Heart right ventricle (tissue), 16 donors: ENCODE measurements around the gene EDEM2. TPM values are rescaled to one million over a fixed set of nuclear protein-coding genes. Genes with fewer than 3 reads are reported as not detected.
"Not testable (repeated sequence)": the region's sequence is repeated elsewhere in the genome, so short reads cannot be mapped to it uniquely, and the experiment has no call there.

ENCODE experiments used
- ATAC-seq, 8 donors: fragments of 200-7000 bp; cut with Tn5 transposase; one replicate each; pipeline ENCODE4 v1.9.1; 2020; ENCODE audit warnings: mild to moderate bottlenecking in 8 of 8, moderate library complexity in 8 of 8, moderate number of reproducible peaks in 1 of 8
- DNase-seq, 2 donors: peaks; one replicate each; pipeline ENCODE4 v3.0.0-alpha.2; 2020
- H3K27ac ChIP-seq, 10 donors: fragments of 200-600 bp; sonication (generic) in 2 of 10; one replicate each; pipeline versions ENCODE4 v1.5.0 to v1.8.0; 2020 to 2022; ENCODE audit warnings: mild to moderate bottlenecking in 3 of 10
- H3K27me3 ChIP-seq, 7 donors: fragments of 200-600 bp; one replicate each; pipeline ENCODE4 v1.8.0; 2021 to 2022; ENCODE audit warnings: mild to moderate bottlenecking in 2 of 7
- H3K36me3 ChIP-seq, 9 donors: fragments of 200-600 bp; sonication (generic) in 1 of 9; one replicate each; pipeline versions ENCODE4 v1.5.0 to v1.8.0; 2020 to 2022; ENCODE audit warnings: mild to moderate bottlenecking in 2 of 9
- H3K4me1 ChIP-seq, 9 donors: fragments of 200-600 bp; sonication (generic) in 1 of 9; one replicate each; pipeline versions ENCODE4 v1.5.0 to v1.8.0; 2020 to 2022; ENCODE audit warnings: mild to moderate bottlenecking in 4 of 9
- H3K4me3 ChIP-seq, 10 donors: fragments of 200-600 bp; sonication (generic) in 2 of 10; one replicate each; pipeline versions ENCODE4 v1.5.0 to v1.8.0; 2020 to 2022; ENCODE audit warnings: mild to moderate bottlenecking in 7 of 10, moderate library complexity in 2 of 10
- H3K9me3 ChIP-seq, 11 donors: fragments of 200-600 bp in 10 of 11; sonication (generic) in 2 of 11; one replicate each; pipeline versions ENCODE4 v1.5.0 to v1.8.0; 2013 to 2022; ENCODE audit warnings: mild to moderate bottlenecking in 2 of 11, control low read depth in 1 of 11, moderate library complexity in 1 of 11
- CTCF ChIP-seq, 9 donors: fragments of 200-600 bp; sonication (generic) in 2 of 9; IDR thresholded peaks; one replicate each; pipeline versions ENCODE4 v1.5.0 to v1.8.0; 2021 to 2022; ENCODE audit warnings: antibody characterized with exemption in 9 of 9, mild to moderate bottlenecking in 5 of 9, moderate library complexity in 1 of 9
- WGBS, 2 donors: extraction: QIAGEN DNeasy Blood & Tissue Kit; methylation state at CpG; one replicate each; pipeline ENCODE4 v1.1.7; 2013; ENCODE audit warnings: inconsistent platforms in 1 of 2; 5-methylcytosine and 5-hydroxymethylcytosine counted together
- intact Hi-C, 10 donors: fragments of 100-400 bp; cut with DNase I; formaldehyde crosslinking; loops; one replicate each; pipeline versions ENCODE4 v1.11.1 to v1.14.2; 2022
- polyA plus RNA-seq, 2 donors: library from polyadenylated mRNA; stranded (reverse); fragments of 200-250 nt; gene quantifications; one replicate each; pipeline ENCODE4 v1.2.3, GENCODE V29; 2013
- total RNA-seq, 10 donors: library from RNA; stranded (reverse); fragmentation: NEBNext Ultra II Directional in 3 of 10; extraction: Animal tissue kit (Norgen Biotek cat#: 25700) in 3 of 10; gene quantifications; one replicate each; pipeline versions ENCODE4 v1.2.1 to v1.2.4, GENCODE V29; 2021 to 2023
- donor health status: Arrhythmogenic right ventricular cardiomyopathy.
- donor health status: ischemic (EF 13 %, LVEDD 7.1; RV severe dilation, severe dysfunction).
- donor health status: healthy with polysubstance abuse.
- donor health status: DM: no; HTN: yes; CAD: no.
- donor health status: DM: no; HTN: no; CAD: no.
- donor health status: ischemic (EF 25% LVEDD 6.9; RV normal size, moderate dysfunction).
- donor health status: ischemic (EF 25% LVEDD 5.7; RV mildly dilated, moderate dysfunction).
- donor health status: healthy.
- donor health status: DM: yes; HTN: yes; CAD: no.
- donor health status: Ischemic cardiomyopathy.
- donor health status: ischemic (EF 35%, LVEDD 5.7; RV mildly dilated, moderate dysfunction).
- donor health status: nonischemic (EF 11% LVEDD 7.7; RV severe dilation, severe dysfunction).
- donor health status: DM: yes; HTN: yes; CAD: no.
- donor health status: PGD.
- donor health status: ischemic (EF 29% LVEDD 5.4; RV normal size, mild dysfunction).
- donor health status: nonischemic (EF 23%, LVEDD 6.1; RV moderate dilation, normal function).

EDEM2 gene
- total and polyA plus RNA-seq, 12 donors = 6.4 to 26.1 (median 11.0) TPM

DNA sequence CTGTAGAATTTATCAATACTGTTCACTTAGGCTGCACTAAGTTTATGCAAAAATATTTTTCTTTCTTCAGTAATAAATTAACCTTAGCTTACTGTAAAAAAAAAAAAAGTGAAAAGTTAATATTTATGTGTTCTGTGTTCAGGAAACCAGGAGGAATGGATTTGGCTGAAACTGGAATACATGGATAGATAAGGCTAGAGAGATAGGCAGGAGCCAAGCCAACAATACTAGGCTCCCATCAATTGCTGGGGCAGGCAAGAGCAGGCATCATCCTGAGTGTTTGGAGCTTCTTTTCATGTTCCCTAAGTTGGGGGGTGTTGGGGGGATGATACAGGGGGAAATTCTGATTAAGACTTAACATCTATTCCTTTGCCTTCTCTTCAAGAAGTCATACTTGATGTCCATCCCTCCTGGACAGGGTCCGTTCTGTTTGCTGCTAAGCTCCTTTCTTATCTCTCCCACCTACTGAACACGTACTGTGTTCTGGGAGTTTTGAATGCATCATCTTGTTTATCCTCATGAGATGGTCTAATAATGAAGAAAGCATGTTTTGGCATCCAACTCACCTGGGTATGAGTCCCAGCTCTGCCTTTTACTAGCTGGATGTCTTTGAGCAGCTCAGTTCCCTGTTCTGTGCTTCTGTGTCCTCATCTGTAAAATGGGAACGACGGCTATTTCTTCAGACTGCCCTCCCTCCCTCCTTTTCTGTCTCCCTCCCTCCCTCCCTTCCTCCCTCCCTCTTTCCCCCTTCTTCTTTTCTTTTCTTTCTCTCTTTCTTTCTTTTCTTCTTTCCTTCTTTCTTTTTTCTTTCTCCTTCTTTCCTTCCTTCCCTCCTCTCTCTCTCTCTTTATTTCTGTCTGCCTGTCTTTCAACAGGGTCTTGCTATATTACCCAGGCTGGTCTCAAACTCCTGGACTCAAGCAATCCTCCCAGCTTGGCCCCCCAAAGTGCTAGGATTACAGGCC, 18.4 kb upstream of the EDEM2 start:
- H3K4me3 ChIP-seq = no peak overlapping the region
- intact Hi-C loops = no loop called here
- WGBS, 2 donors = 66 to 77% methylated on average over 4 of the region's 4 CpGs
- H3K27me3 ChIP-seq = no peaks in the 10 kb centered on the region
- no peak for TF ChIP-seq CTCF (IDR thresholded peaks at IDR 0.05)
- DNase-seq = no peak
- H3K36me3 ChIP-seq = no peaks in the 10 kb centered on the region
- H3K9me3 ChIP-seq = peaks cover 0 to 6% (median 0%) of the 10 kb centered on the region in 11 donors
- H3K4me1 ChIP-seq = peaks cover 8 to 25% (median 19%) of the 10 kb centered on the region in 9 donors
- ATAC-seq = no peak
- peak overlapping the region in 7 of 10 donors; percentile 16 to 67 (median 38) for H3K27ac ChIP-seq

GRCh38 chr20:35164531-35164930, 17.4 kb upstream of the EDEM2 start:
- H3K36me3 ChIP-seq, H3K4me3 ChIP-seq, DNase-seq, H3K27ac ChIP-seq, intact Hi-C loops, ATAC-seq, H3K27me3 ChIP-seq, H3K9me3 ChIP-seq: not testable (repeated sequence)
- peaks cover 8 to 25% (median 19%) of the 10 kb centered on the region in 9 donors for H3K4me1 ChIP-seq

DNA sequence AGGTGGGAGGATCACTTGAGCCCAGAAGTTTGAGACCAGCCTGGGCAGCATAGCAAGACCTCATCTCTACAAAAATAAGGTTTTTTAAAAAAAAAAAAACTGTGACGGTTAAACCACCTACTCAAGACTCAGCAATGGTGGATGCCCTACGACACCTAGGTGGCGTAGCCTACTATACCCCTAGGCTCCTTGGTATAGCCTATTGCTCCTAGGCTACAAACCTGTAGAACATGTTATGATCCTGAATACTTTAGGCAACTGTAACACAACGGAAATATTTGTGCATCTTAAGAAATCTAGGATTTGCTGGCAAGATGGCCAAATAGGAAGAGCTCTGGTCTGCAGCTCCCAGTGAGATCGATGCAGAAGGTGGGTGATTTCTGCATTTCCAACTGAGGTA, 13.2 kb upstream of the EDEM2 start:
- intact Hi-C loops, DNase-seq, ATAC-seq, H3K36me3 ChIP-seq, H3K4me3 ChIP-seq, H3K9me3 ChIP-seq, H3K27ac ChIP-seq, H3K4me1 ChIP-seq, H3K27me3 ChIP-seq: not testable (repeated sequence)
- WGBS, 2 donors = 91 to 94% methylated on average over 5 of the region's 5 CpGs

GRCh38 chr20:35156978-35157377, 9.8 kb upstream of the EDEM2 start:
- DNase-seq (no peak), ATAC-seq (no peak)
- Histone ChIP-seq H3K4me1 (peaks cover 0 to 6% (median 0%) of the 10 kb centered on the region in 9 donors), H3K9me3 (no peaks in the 10 kb centered on the region), H3K27ac (no peak overlapping the region), H3K27me3 (no peaks in the 10 kb centered on the region), H3K4me3 (no peak overlapping the region), H3K36me3 (no peaks in the 10 kb centered on the region)
- intact Hi-C loops = no loop called here
- TF ChIP-seq CTCF (IDR thresholded peaks at IDR 0.05) = no peak
- 88 to 89% methylated on average over 6 of the region's 6 CpGs for WGBS, 2 donors

DNA sequence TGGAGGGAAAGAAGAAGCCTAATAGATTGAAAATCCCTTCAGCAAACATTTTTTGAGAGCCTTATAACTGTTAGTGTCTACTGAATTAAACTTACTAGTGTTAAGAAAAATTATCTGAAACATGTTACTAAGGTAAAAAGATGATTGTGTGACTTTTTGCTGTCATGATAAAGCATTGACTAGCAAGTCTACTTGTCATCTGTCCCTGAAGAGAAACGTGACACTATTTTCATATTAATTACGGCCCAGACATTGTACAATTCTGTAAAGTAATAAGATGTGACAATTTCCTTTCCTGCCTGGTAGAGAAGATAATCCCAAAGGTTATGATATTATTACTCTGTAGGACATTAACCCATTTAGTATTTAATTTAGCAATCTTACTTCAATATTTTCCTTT, 8.8 kb upstream of the EDEM2 start:
- ATAC-seq (no peak), DNase-seq (no peak)
- 75 to 80% methylated on average over 2 of the region's 2 CpGs for WGBS, 2 donors
- Histone ChIP-seq H3K27ac (no peak overlapping the region), H3K9me3 (no peaks in the 10 kb centered on the region), H3K36me3 (no peaks in the 10 kb centered on the region), H3K4me1 (peaks cover 0 to 13% (median 5%) of the 10 kb centered on the region in 9 donors), H3K27me3 (no peaks in the 10 kb centered on the region), H3K4me3 (no peak overlapping the region)
- intact Hi-C loops = no loop called here
- no peak for TF ChIP-seq CTCF (IDR thresholded peaks at IDR 0.05)
